ENCODE results near the gene ALDH9A1. TPM values are rescaled to one million over a fixed set of nuclear protein-coding genes. Genes with fewer than 3 reads are reported as not detected.

Gene ALDH9A1
- total RNA-seq, 1 donor from 2014 or later: 63.2 TPM

DNA sequence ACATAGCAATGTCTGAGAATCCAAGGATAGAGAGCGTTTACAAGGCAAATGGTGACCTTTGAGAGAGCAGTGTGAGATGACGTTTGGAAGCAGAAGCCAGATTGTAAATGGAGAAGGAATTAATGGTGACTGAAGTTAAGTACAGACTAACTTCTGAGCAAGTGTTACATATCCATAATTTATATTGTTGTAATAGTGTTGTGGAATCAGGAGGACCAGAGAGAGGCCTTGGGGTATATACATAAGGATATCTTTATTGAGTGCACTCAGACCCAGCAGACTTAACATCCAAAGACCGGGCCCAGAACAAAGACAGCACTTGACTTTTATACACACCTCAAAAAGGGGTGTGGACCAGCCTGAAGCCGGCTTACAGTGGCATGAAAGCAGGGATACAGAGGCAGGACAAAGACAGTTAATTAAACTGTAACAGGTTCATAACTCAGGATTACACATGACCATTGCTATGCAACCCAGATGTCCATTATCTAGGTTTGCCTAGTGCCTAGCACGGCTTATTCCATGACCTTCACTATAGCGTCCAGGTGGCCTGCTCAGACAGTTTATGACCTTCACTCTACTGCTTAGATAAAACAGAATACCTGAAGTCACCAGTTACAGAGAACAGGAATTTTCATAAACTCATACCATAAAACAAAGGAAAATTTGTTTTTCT lies 70.1 kb downstream of the ALDH9A1 start:
- no peak for DNase-seq
- TF ChIP-seq, protein P1, sequence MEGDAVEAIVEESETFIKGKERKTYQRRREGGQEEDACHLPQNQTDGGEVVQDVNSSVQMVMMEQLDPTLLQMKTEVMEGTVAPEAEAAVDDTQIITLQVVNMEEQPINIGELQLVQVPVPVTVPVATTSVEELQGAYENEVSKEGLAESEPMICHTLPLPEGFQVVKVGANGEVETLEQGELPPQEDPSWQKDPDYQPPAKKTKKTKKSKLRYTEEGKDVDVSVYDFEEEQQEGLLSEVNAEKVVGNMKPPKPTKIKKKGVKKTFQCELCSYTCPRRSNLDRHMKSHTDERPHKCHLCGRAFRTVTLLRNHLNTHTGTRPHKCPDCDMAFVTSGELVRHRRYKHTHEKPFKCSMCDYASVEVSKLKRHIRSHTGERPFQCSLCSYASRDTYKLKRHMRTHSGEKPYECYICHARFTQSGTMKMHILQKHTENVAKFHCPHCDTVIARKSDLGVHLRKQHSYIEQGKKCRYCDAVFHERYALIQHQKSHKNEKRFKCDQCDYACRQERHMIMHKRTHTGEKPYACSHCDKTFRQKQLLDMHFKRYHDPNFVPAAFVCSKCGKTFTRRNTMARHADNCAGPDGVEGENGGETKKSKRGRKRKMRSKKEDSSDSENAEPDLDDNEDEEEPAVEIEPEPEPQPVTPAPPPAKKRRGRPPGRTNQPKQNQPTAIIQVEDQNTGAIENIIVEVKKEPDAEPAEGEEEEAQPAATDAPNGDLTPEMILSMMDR (IDR thresholded peaks at IDR 0.05; ENCODE audit: borderline replicate concordance): no peak
- intact Hi-C loops (cut with micrococcal nuclease): no loop called here
- Histone ChIP-seq H3K27me3 (ENCODE audit: low read depth) (no peaks in the 10 kb centered on the region), H3K4me3 (no peak overlapping the region), H3K27ac (replicated peaks) (peak overlapping the region; percentile 20), H3K36me3 (no peaks in the 10 kb centered on the region), H3K9me3 (replicated peaks) (no peaks in the 10 kb centered on the region), H3K4me1 (peaks cover 31% of the 10 kb centered on the region)

DNA sequence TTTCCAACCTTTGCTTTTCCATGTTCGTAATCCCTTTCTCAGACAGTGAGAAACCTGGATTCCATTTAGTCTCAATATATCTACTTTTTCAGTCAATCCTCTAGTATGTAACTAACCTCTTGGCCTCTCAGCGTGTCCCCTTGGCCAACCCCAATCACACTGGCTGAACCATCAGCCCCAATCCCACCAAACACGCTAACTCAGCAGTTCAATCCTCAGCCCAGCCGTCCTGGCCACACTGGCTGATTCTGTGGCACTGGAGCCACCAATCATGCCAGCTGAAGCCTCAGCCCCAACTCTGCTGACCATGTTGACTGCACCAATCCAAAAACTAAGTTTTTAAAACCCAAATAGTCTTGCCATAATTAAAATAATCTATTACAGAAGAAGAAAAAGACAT lies 73.9 kb downstream of the ALDH9A1 start:
- TF ChIP-seq, protein P1 (IDR thresholded peaks at IDR 0.05; ENCODE audit: borderline replicate concordance): no peak
- Histone ChIP-seq H3K4me3 (no peak overlapping the region), H3K36me3 (no peaks in the 10 kb centered on the region), H3K9me3 (replicated peaks) (no peaks in the 10 kb centered on the region), H3K27ac (replicated peaks) (no peak overlapping the region), H3K4me1 (no peaks in the 10 kb centered on the region), H3K27me3 (ENCODE audit: low read depth) (no peaks in the 10 kb centered on the region)
- DNase-seq: no peak
- intact Hi-C loops (cut with micrococcal nuclease): no loop called here

DNA sequence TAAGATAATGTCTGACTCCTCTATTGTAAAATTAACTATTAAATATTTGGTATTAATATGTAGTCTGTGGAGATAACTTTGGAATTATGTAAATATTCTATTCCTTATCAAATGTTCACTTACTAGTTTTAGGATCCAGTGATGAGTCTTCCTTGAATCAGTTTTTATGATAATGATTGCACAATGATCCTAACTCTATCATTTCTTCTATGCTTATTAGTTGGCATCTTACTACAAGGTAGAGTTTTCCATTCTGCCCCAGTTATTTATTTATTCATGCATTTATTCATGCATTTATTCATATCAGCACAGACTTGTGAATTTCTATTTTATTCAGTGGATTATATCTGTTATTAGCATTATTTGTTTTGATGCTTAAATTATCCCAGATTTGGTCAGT lies 74.7 kb downstream of the ALDH9A1 start:
- no peak for DNase-seq
- TF ChIP-seq, protein P1 (IDR thresholded peaks at IDR 0.05; ENCODE audit: borderline replicate concordance): no peak
- intact Hi-C loops (cut with micrococcal nuclease): no loop called here
- no peaks in the 10 kb centered on the region for H3K4me1 ChIP-seq
- no peak overlapping the region for H3K4me3 ChIP-seq
- H3K27me3 ChIP-seq (ENCODE audit: low read depth): no peaks in the 10 kb centered on the region
- H3K36me3 ChIP-seq: no peaks in the 10 kb centered on the region
- H3K9me3 ChIP-seq (replicated peaks): no peaks in the 10 kb centered on the region
- H3K27ac ChIP-seq (replicated peaks): no peak overlapping the region

DNA sequence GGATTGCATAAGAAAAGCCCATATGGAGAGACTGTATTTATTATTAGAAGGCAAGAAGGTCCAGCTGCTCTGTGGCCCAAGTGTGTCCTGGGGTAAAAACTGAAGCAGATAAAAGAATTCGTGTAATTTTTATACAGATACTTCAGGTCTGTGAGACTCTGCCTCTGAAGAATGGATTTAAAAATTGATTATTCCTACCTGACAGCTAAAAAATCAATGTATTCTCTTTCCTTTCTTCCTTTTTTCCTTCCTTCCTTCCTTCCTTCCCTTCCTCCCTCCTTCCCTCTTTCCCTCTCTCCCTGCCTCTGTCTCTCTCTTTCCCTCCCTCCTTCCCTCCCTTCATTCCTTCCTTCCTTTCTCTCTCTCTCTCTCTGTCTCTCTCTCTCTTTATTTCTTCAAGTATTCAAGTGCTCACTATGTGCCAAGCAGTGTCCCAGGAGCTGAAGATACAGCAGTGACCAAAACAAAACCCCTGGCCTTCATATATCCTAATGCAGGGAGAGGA lies 78.7 kb downstream of the ALDH9A1 start:
- intact Hi-C loops (cut with micrococcal nuclease): no loop called here
- H3K36me3 ChIP-seq: no peaks in the 10 kb centered on the region
- no peak overlapping the region for H3K4me3 ChIP-seq
- TF ChIP-seq, protein P1 (IDR thresholded peaks at IDR 0.05; ENCODE audit: borderline replicate concordance): no peak
- H3K4me1 ChIP-seq: no peaks in the 10 kb centered on the region
- no peak overlapping the region for H3K27ac ChIP-seq (replicated peaks)
- no peaks in the 10 kb centered on the region for H3K9me3 ChIP-seq (replicated peaks)
- DNase-seq: no peak
- H3K27me3 ChIP-seq (ENCODE audit: low read depth): no peaks in the 10 kb centered on the region

DNA sequence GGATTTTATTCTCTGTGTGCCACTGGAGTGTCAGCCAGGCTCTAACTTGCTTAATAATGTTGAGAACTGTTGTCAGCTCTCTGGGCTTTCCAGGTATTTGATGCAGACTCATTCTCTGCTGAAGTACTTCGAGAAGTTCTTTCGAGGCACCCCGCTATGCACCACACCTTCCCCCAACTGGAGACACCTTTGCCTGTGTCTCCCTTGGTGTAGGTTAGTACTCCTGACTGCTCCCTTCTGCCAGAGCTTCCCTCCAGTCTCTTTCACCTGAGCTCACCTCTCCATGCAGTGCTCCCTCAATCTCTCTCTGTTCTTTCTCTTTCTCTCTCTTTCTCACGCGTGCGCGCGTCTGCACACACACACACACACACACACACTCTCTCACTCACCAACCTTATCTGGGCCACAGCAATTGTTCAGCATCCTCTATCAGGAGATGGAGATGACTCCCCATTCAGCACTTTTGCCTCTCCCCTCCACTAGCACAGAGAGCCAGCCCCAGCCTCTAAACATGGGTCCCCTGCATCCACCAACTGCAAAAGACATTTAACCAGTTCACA lies 81.3 kb downstream of the ALDH9A1 start:
- peaks cover 2% of the 10 kb centered on the region for H3K27me3 ChIP-seq (ENCODE audit: low read depth)
- TF ChIP-seq, protein P1 (IDR thresholded peaks at IDR 0.05; ENCODE audit: borderline replicate concordance): no peak
- no peaks in the 10 kb centered on the region for H3K36me3 ChIP-seq
- no peak overlapping the region for H3K4me3 ChIP-seq
- intact Hi-C loops (cut with micrococcal nuclease): no loop called here
- H3K4me1 ChIP-seq: no peaks in the 10 kb centered on the region
- H3K9me3 ChIP-seq (replicated peaks): no peaks in the 10 kb centered on the region
- no peak overlapping the region for H3K27ac ChIP-seq (replicated peaks)
- no peak for DNase-seq

All from left ventricle myocardium inferior (tissue), 1 donor.